Kidney (tissue), 14 donors: ENCODE measurements around the gene CMSS1. TPM values are rescaled to one million over a fixed set of nuclear protein-coding genes. Genes with fewer than 3 reads are reported as not detected.

Source experiments
- DNase-seq, 5 donors: peaks; one replicate each; pipeline ENCODE4 v3.0.0-alpha.2; 2013 to 2020
- FAIRE-seq: peaks from 2 replicates; lab custom pipeline; 2012; peaks lifted over from hg19 to GRCh38; lab: Jason Lieb, UNC
- H3K27ac ChIP-seq, 2 donors: one replicate each; pipeline ENCODE4 v1.7.0; 2013; ENCODE audit warnings: low read depth in 2 of 2, low read length in 2 of 2, inconsistent platforms in 1 of 2
- H3K27me3 ChIP-seq: one replicate; pipeline ENCODE4 v1.7.1; 2013; ENCODE audit warnings: low read length, inconsistent platforms; ENCODE audit not compliant: control insufficient read depth, insufficient read depth
- H3K36me3 ChIP-seq, 3 donors: one replicate each; pipeline versions ENCODE4 v1.7.0 to v1.7.1; 2013; ENCODE audit warnings: low read length in 3 of 3, control low read depth in 1 of 3, inconsistent platforms in 1 of 3; ENCODE audit not compliant: insufficient read depth in 3 of 3, control insufficient read depth in 2 of 3
- H3K4me1 ChIP-seq, 3 donors: one replicate each; pipeline versions ENCODE4 v1.7.0 to v1.7.1; 2013; ENCODE audit warnings: low read length in 3 of 3, inconsistent platforms in 1 of 3, low read depth in 1 of 3; ENCODE audit not compliant: control insufficient read depth in 2 of 3, insufficient read depth in 2 of 3
- H3K4me3 ChIP-seq, 3 donors: one replicate each; pipeline versions ENCODE4 v1.7.0 to v1.8.1; 2013; ENCODE audit warnings: low read length in 3 of 3, control low read depth in 1 of 3, inconsistent platforms in 1 of 3
- H3K9ac ChIP-seq, 3 donors: one replicate each; pipeline versions ENCODE4 v1.7.0 to v1.7.1; 2013; ENCODE audit warnings: low read length in 3 of 3, control low read depth in 1 of 3, inconsistent platforms in 1 of 3
- H3K9me3 ChIP-seq, 3 donors: one replicate each; pipeline versions ENCODE4 v1.7.0 to v1.7.1; 2013; ENCODE audit warnings: low read length in 3 of 3, control low read depth in 1 of 3, inconsistent platforms in 1 of 3; ENCODE audit not compliant: control insufficient read depth in 2 of 3, insufficient read depth in 1 of 3
- CTCF ChIP-seq: IDR thresholded peaks from 3 replicates; pipeline ENCODE4 v1.5.1; 2012; ENCODE audit warnings: mild to moderate bottlenecking, moderate library complexity, borderline replicate concordance; ENCODE audit not compliant: insufficient read depth; ENCODE audit errors: extremely low read depth
- intact Hi-C: fragments of 100-400 bp; cut with DNase I; formaldehyde crosslinking; loops from one replicate; pipeline ENCODE4 v1.11.1; 2022
- polyA plus RNA-seq: library from polyadenylated mRNA; stranded (reverse); fragments of 350-450 nt; fragmentation: Illumina TruSeq; extraction: RNeasy Lipid Tissue Mini Kit (QIAGEN cat#74804); gene quantifications from one replicate; pipeline ENCODE4 v1.2.3, GENCODE V29; 2014; ENCODE audit warnings: low read depth, low replicate concordance; ENCODE audit not compliant: insufficient read depth
- total RNA-seq: library from RNA; stranded (reverse); fragmentation: NEBNext Ultra II Directional; extraction: Animal tissue kit (Norgen Biotek cat#: 25700); gene quantifications from one replicate; pipeline ENCODE4 v1.2.1, GENCODE V29; 2021
- donor health status: control.
- donor health status: control.
- donor health status: control.
- donor health status: control.
- donor health status: control.
- donor health status: DM: yes; HTN: yes; CAD: no.
- donor health status: Normal renal cell carcinoma (clear cell type).

Gene CMSS1
- total and polyA plus RNA-seq, 2 donors from 2014 or later: 26.4 to 27.0 TPM

DNA sequence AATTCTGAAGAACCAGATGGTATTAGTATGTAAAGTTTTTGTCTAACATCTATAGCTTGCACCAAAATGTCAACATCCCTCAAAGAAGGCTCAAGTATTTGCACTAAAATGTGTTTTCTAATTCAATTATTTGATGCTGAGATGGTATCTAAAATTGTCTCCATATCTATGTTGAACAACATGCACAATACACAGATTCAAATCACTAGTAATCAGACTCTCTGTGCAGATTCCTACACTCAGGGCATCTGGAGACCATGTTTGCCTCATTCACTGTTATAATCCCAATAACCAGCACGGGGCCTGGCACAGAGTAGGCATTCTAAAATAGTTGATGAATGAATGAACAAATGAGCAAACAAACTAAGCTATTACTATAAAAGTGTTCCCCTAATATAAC, 294.1 kb downstream of the CMSS1 start:
- no peaks in the 10 kb centered on the region for H3K9me3 ChIP-seq
- no peak for DNase-seq
- H3K4me3 ChIP-seq: no peak overlapping the region
- no peaks in the 10 kb centered on the region for H3K27me3 ChIP-seq
- no peaks in the 10 kb centered on the region for H3K36me3 ChIP-seq
- no peak for TF ChIP-seq CTCF
- H3K27ac ChIP-seq: no peak overlapping the region
- no peak overlapping the region for H3K9ac ChIP-seq
- H3K4me1 ChIP-seq: peaks cover 0 to 2% (median 0%) of the 10 kb centered on the region in 3 donors
- intact Hi-C loops: no loop called here
- FAIRE-seq: no peak

GRCh38 chr3:100113723-100114412, 296.2 kb downstream of the CMSS1 start:
- peaks cover 0 to 2% (median 0%) of the 10 kb centered on the region in 3 donors for H3K4me1 ChIP-seq
- no peaks in the 10 kb centered on the region for H3K27me3 ChIP-seq
- no peak for TF ChIP-seq CTCF
- H3K4me3 ChIP-seq: no peak overlapping the region
- H3K27ac ChIP-seq: no peak overlapping the region
- DNase-seq (no peak), FAIRE-seq (no peak)
- H3K36me3 ChIP-seq: no peaks in the 10 kb centered on the region
- intact Hi-C loops: no loop called here
- no peak overlapping the region for H3K9ac ChIP-seq
- H3K9me3 ChIP-seq: no peaks in the 10 kb centered on the region

GRCh38 chr3:100114413-100115030, 296.9 kb downstream of the CMSS1 start, which contains the start of gene FILIP1L:
TSS of gene FILIP1L (minus strand) at chr3:100114501.
- H3K9ac ChIP-seq: no peak within 1 kb of the TSS
- no peak within 1 kb of the TSS for H3K27ac ChIP-seq
- DNase-seq: no peak
- FAIRE-seq: no peak
- H3K27me3 ChIP-seq: no peaks in the 10 kb centered on the region
- no peak for TF ChIP-seq CTCF
- no peak within 1 kb of the TSS for H3K4me3 ChIP-seq
- H3K4me1 ChIP-seq: peaks cover 0 to 2% (median 0%) of the 10 kb centered on the region in 3 donors
- H3K36me3 ChIP-seq: no peaks in the 10 kb centered on the region
- H3K9me3 ChIP-seq: no peaks in the 10 kb centered on the region
- intact Hi-C loops: no loop called here
